ENCODE data around the gene ZFAND3. TPM values are rescaled to one million over a fixed set of nuclear protein-coding genes. Genes with fewer than 3 reads are reported as not detected.

The ZFAND3 gene
- polyA plus RNA-seq, 1 donor (not counting 4 experiments of a cell fraction or from before 2014, with no cell fraction given): 19.6 TPM

- no peaks in the 10 kb centered on the region for H3K36me3 ChIP-seq (ENCODE audit: control insufficient read depth in 2 of 2, extremely low read depth in 1 of 2, insufficient read depth in 2 of 2, low read length in 2 of 2)
- peaks cover 22% of the 10 kb centered on the region for H4K20me1 ChIP-seq (ENCODE audit: control insufficient read depth, extremely low read depth, insufficient read depth, low read length)
- H3K27ac ChIP-seq (ENCODE audit: control insufficient read depth, insufficient read depth, low read length): no peak overlapping the region
- DNase-seq (ENCODE audit: low read depth, low spot score): no peak
- TF ChIP-seq CTCF (optimal IDR thresholded peaks at IDR 0.05 in 1 of 3, IDR thresholded peaks at IDR 0.05 in 1 of 3, conservative IDR thresholded peaks at IDR 0.05 in 1 of 3; ENCODE audit: extremely low read depth in 1 of 3, insufficient read depth in 2 of 3, low read length in 3 of 3) (no peak), EZH2 (IDR thresholded peaks at IDR 0.05; ENCODE audit: low read length) (no peak)
- H2AFZ ChIP-seq (ENCODE audit: control insufficient read depth, low read length): no peak overlapping the region
- FAIRE-seq: no peak
- no peak overlapping the region for H3K4me3 ChIP-seq (ENCODE audit: control insufficient read depth in 2 of 3, extremely low read depth in 1 of 3, insufficient read depth in 2 of 3, low read depth in 1 of 3, low read length in 3 of 3)
- no peak overlapping the region for H3K4me2 ChIP-seq (ENCODE audit: control insufficient read depth, extremely low read depth, insufficient read depth, low read depth, low read length)
- no peaks in the 10 kb centered on the region for H3K27me3 ChIP-seq (ENCODE audit: control insufficient read depth, extremely low read depth, insufficient read depth, low read length)
- no peak overlapping the region for H3K9ac ChIP-seq (ENCODE audit: control insufficient read depth, extremely low read depth, insufficient read depth, low read length)
- H3K9me3 ChIP-seq (ENCODE audit: control insufficient read depth, low read depth, low read length): no peaks in the 10 kb centered on the region
- H3K4me1 ChIP-seq (ENCODE audit: control insufficient read depth, extremely low read depth, insufficient read depth, low read length): peaks cover 26% of the 10 kb centered on the region
- peaks cover 72% of the 10 kb centered on the region for H3K79me2 ChIP-seq (ENCODE audit: control insufficient read depth, insufficient read depth, low read length)
- dilution Hi-C loops (cut with MboI; ENCODE audit: extremely low pct_ligation_motif_present, low sequenced_read_pairs): no loop called here
- H3K9me1 ChIP-seq (ENCODE audit: control insufficient read depth, extremely low read depth, insufficient read depth, low read length): peaks cover 4% of the 10 kb centered on the region
Observed at GRCh38 chr6:37982317-37982716, 162.8 kb downstream of the ZFAND3 start.

GRCh38 chr6:37983720-37984501 is 164.4 kb downstream of the ZFAND3 start:
- H3K36me3 ChIP-seq (ENCODE audit: control insufficient read depth in 2 of 2, extremely low read depth in 1 of 2, insufficient read depth in 2 of 2, low read length in 2 of 2): no peaks in the 10 kb centered on the region
- no peak overlapping the region for H3K9ac ChIP-seq (ENCODE audit: control insufficient read depth, extremely low read depth, insufficient read depth, low read length)
- no peak overlapping the region for H3K27ac ChIP-seq (ENCODE audit: control insufficient read depth, insufficient read depth, low read length)
- H2AFZ ChIP-seq (ENCODE audit: control insufficient read depth, low read length): no peak overlapping the region
- DNase-seq (ENCODE audit: low read depth, low spot score) (no peak), FAIRE-seq (no peak)
- H3K9me3 ChIP-seq (ENCODE audit: control insufficient read depth, low read depth, low read length): no peaks in the 10 kb centered on the region
- peaks cover 4% of the 10 kb centered on the region for H3K9me1 ChIP-seq (ENCODE audit: control insufficient read depth, extremely low read depth, insufficient read depth, low read length)
- no peak overlapping the region for H3K4me2 ChIP-seq (ENCODE audit: control insufficient read depth, extremely low read depth, insufficient read depth, low read depth, low read length)
- TF ChIP-seq EZH2 (IDR thresholded peaks at IDR 0.05; ENCODE audit: low read length): no peak
- no peak for TF ChIP-seq CTCF (optimal IDR thresholded peaks at IDR 0.05 in 1 of 3, IDR thresholded peaks at IDR 0.05 in 1 of 3, conservative IDR thresholded peaks at IDR 0.05 in 1 of 3; ENCODE audit: extremely low read depth in 1 of 3, insufficient read depth in 2 of 3, low read length in 3 of 3)
- dilution Hi-C loops (cut with MboI; ENCODE audit: extremely low pct_ligation_motif_present, low sequenced_read_pairs): no loop called here
- H3K4me3 ChIP-seq (ENCODE audit: control insufficient read depth in 2 of 3, extremely low read depth in 1 of 3, insufficient read depth in 2 of 3, low read depth in 1 of 3, low read length in 3 of 3): no peak overlapping the region
- peaks cover 27% of the 10 kb centered on the region for H4K20me1 ChIP-seq (ENCODE audit: control insufficient read depth, extremely low read depth, insufficient read depth, low read length)
- peaks cover 26% of the 10 kb centered on the region for H3K4me1 ChIP-seq (ENCODE audit: control insufficient read depth, extremely low read depth, insufficient read depth, low read length)
- H3K79me2 ChIP-seq (ENCODE audit: control insufficient read depth, insufficient read depth, low read length): peaks cover 68% of the 10 kb centered on the region
- no peaks in the 10 kb centered on the region for H3K27me3 ChIP-seq (ENCODE audit: control insufficient read depth, extremely low read depth, insufficient read depth, low read length)

All from keratinocyte (primary cell).